Caki2 (cell line): Measurements from ENCODE around the gene LRRC52. TPM values are rescaled to one million over a fixed set of nuclear protein-coding genes. Genes with fewer than 3 reads are reported as not detected.
"Not testable (repeated sequence)": the region's sequence is repeated elsewhere in the genome, so short reads cannot be mapped to it uniquely, and the experiment has no call there.

Experiments
- DNase-seq: peaks from one replicate; pipeline ENCODE4 v3.0.0-alpha.2; 2015; ENCODE audit warnings: low read depth
- in situ Hi-C: cut with HindIII; loops from 2 replicates; pipeline ENCODE4 v1.10.0; 2016; ENCODE audit warnings: low sequenced_read_pairs, low pct_unique_long_range_greater_than_20kb, mixed read lengths
- total RNA-seq: library from RNA; depleted of rRNA; stranded (reverse); fragments of >200 nt; shearing (Covaris generic); gene quantifications from 2 replicates; pipeline ENCODE4 v1.2.3, GENCODE V29; 2014; ENCODE audit warnings: low replicate concordance

Gene LRRC52
- total RNA-seq, 1 experiment from 2014 or later = not detected

- no peak for DNase-seq
- in situ Hi-C loops = no loop called here
Observed at GRCh38 chr1:165574295-165574694, 30.5 kb downstream of the LRRC52 start.

DNA sequence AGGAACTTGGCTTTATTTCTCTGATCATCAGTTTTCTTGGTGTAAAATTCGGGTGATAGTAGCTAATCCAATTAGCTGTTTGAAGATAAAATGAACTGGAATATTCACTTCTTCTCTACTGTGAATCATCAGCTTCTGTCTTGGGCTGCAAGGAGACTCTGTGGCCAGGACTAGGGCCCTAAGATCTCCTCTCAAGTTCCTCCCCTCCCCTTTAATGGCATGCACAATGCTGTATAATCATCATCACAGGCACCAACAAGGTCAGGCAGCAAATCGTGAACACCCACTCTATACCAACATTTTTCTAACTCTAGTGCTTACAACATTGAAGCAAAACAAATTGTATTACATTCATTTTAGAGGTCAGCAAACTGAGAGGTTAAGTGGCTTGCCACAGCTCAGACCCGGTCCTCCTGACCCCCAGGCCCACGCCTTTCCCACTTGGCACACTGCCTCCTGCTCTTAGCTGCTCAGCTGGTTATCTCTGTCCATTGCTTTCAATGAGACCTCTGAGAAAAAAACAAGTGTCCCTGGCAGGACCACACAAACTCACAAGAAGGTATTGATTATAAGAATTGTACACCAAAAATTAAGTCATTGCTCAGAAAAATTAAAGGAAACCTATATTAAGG lies 31.8 kb downstream of the LRRC52 start:
- DNase-seq = no peak
- in situ Hi-C loops = loop anchor here (25.0 kb wide), 1 partner anchor 188 kb away; no protein-coding TSS in a partner anchor

DNA sequence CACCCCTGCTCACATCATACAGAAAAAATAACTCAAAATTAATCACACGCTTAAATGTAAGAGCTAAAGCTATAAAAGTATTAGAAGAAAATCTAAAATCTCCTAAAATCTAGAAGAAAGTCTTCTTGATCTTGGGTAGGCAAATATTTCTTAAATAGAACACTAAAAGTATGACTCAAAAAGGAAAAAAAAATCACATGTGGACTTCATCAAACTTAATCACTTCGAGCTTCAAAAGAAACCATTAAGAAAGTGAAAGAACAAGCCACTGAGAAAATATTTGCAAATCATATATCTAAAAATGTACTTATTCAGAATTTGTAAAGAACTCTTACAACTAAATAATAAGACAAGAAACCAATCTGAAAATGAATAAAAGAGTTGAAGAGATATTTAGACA lies 32.7 kb downstream of the LRRC52 start:
- in situ Hi-C loops = loop anchor here (25.0 kb wide), 1 partner anchor 189 kb away; no protein-coding TSS in a partner anchor
- DNase-seq = no peak

- in situ Hi-C loops = loop anchor here (25.0 kb wide), 1 partner anchor 190 kb away; no protein-coding TSS in a partner anchor
- DNase-seq = no peak
Observed at GRCh38 chr1:165577707-165578106, 33.9 kb downstream of the LRRC52 start.

DNA sequence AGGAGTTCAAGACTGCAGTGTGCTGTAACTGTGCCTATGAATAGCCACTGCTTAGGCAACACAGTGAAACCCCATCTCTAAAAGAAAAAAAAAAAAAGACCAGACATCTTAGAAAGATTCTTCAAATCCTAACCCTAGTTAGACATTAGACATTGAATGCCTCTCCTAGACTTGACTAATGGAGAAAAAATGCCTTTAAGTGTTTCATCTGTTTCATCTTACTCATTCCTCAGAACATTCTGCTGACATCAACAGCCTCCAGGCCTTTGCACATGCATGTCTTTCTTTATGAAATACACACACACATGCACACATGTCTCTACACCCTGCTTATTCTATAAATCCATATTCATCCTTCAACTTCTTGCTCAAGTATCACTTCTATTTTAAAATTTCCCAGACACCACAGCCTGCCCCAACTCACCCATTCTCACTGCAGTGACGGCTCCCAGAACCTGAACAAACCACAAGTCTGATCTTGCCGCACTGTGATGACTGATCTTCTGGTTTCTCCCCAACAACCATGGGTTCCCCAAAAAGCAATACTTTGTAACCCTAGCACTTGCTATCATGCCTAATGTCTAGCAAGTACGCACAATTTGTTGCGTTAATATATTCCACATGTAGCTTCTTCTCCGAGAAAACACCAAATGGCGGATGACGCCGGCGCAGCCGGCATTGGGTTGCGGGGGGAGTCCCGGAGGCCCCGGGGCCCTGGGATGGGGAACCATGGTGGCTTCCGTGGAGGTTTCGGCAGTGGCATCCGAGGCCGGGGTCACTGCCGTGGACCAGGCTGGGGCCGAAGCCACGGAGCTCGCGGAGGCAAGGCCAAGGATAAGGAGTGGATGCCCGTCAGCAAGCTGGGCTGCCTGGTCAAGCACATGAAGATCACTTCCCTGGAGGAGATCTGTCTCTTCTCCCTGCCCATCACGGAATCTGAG lies 37.4 kb downstream of the LRRC52 start:
- in situ Hi-C loops = loop anchor here (25.0 kb wide), 1 partner anchor 194 kb away; no protein-coding TSS in a partner anchor
- DNase-seq = peak; percentile 12

DNA sequence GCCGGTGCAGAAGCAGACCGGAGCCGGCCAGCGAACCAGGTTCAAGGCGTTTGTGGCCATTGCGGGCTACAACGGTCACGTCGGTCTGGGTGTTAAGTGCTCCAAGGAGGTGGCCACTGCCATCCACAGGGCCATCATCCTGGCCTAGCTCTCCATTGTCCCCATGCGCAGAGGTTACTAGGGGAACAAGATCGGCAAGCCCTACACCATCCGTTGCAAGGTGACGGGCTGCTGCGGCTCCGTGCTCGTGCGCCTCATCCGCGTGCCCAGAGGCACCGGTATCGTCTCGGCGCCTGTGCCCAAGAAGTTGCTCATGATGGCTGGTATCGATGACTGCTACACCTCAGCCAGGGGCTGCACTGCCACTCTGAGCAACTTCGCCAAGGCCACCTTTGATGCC lies 38.1 kb downstream of the LRRC52 start:
- in situ Hi-C loops = loop anchor here (25.0 kb wide), 1 partner anchor 195 kb away; no protein-coding TSS in a partner anchor

GRCh38 chr1:165586398-165586797 lies 42.6 kb downstream of the LRRC52 start:
- in situ Hi-C loops = loop anchor here (25.0 kb wide), 1 partner anchor 199 kb away; no protein-coding TSS in a partner anchor
- no peak for DNase-seq

More for the DNA sequence above, 38.1 kb downstream of the LRRC52 start:
- DNase-seq = no peak

DNA sequence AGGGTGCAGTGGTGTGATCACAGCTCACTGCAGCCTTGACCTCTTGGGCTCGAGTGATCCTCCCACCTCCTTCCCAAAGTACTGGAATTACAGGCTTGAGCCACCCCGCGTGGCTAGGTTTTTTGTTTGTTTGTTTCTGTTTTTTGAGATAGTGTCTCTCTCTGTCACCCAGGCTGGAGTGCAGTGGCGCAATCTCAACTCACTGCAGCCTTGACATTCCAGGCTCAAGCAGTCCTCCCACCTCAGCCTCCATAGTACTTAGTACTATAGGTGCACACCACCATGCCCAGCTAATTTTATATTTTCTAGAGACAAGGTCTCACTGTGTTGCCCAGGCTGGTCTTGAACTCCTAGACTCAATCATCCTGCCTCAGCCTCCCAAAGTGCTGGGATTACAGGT lies 47.6 kb downstream of the LRRC52 start:
- in situ Hi-C loops = loop anchor here (25.0 kb wide), 1 partner anchor 204 kb away; no protein-coding TSS in a partner anchor
- not testable (repeated sequence) for DNase-seq

DNA sequence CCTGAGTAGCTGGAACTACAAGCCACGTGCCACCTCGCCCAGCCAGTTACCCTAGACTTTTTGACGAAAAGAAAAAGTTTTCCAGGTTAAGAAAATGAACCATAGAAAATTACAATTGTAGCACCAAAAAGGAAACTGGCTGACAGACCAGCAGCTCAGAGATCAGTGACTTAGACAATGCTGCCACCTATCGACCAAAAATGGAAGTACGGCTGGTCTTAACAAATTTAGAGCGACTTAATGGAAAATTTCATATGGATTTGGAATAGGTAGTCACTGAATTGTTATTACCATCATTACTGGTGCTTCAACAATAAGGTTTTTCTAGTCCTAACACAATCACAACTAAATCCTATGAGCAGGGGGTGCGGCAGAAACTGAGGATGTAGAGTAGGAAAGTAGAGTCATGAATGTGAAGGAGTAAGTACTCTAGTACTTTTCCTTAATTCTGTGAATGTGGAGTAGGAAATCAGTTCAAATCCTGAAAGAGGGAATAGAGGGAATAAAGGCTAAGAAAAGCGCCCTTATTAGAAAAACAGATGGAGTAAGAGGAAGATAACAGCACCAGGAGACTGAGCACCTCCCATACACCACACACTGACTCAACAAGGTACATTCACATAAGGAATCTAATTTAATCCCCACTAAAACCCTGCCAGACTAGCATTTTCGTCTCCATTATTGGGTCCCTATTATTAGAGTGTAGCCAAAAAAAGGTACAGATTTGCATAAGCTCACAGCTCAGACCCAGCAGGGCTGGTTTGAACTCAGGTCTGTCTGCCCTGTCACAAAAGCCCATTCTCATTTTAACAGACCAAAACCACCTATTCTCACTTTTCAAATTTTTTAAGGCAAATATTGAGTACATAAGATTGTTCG lies 49.4 kb downstream of the LRRC52 start:
- in situ Hi-C loops = loop anchor here (25.0 kb wide), 1 partner anchor 206 kb away; no protein-coding TSS in a partner anchor
- DNase-seq = peak; percentile 46

DNA sequence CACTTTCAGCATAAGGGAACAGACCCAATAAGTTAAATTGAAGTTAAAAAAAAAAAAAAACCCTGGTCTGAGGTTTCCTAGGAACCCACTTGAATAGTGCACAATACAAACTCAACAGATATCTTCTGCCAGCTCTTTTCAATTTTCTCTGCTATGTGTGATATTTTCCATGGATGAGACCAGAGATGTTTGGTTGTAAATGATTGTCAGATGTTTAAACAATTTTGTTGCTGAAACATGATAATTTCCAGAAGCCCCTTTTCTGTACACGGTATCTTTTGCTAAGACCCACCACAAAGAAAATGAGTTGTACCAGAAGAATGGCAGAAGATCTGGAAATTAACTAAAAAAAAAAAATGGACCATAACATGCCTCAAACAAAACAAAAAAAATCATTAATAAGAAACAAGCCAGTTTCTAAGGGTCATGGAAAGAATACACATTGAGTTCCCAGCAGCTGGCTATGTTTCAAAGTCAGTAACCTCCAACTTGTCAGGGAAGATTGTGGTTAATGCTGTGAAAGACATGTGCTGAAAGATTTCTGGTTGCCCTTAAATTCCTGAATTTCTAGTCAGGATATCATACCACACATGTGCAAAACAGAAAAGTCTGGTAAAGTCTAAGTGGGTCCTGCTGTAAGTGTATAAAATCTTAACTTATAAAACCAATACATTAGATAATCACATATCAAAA lies 51.6 kb downstream of the LRRC52 start:
- no peak for DNase-seq
- in situ Hi-C loops = loop anchor here (25.0 kb wide), 1 partner anchor 208 kb away; no protein-coding TSS in a partner anchor

DNA sequence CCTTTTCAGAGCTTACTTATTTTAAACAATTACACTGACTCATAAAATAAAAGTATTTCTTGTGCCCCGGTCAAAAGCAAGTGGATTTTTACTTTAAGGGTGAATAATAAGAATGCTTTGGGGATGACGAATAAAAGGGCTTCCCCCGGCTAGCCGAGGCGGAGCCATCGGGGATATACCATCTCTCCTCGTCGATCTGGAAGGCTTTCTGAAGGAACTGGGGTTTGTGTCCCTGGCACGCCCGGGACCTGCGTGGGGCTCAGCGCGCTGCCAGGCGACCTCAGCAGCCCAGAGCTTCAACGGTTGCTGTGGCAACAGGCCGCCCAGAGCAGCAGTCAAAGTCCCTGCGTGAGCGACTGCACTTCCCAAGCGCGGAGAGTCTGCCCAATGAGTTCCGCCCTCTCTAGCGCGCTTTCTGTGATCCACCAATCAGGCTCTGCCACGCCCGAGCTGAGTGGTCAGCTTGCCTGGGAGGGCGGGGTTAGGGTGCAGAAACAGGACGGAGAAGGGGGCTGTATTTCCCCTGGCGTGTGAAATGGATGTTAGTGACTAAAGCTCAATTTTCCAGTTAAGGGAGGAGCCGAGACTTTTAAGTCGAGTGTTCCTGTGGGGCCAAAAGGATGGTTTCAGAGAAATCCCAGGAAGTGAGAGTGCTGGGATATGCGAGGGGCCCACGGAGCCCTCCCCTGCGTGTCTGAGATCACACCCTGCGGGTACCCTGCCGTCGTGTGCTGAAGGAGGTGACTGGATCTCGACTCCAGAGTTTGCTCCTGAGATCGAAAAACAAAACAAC lies 54.3 kb downstream of the LRRC52 start:
- in situ Hi-C loops = loop anchor here (25.0 kb wide), 1 partner anchor 211 kb away; no protein-coding TSS in a partner anchor
- DNase-seq = peak; percentile 96

DNA sequence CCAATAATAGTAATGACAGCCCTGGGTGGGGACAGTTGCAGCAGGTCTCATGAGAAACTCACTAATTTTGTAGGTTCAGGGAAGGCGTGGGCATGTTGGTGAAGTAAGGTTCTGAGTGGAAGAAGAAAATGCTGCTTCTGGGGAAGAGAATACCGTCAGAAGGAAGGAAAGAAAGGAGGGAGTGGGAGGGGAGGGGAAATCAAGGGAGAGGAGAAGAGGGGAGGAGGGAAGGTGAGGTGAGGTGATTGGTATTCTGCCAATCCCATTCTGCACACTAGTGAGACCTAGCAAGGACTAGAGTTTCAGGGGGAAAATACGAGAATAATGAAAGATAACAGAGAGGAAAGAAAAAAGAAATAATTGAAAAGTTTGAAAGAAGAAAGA lies 54.9 kb downstream of the LRRC52 start:
- DNase-seq = no peak
- in situ Hi-C loops = loop anchor here (25.0 kb wide), 1 partner anchor 211 kb away; no protein-coding TSS in a partner anchor

DNA sequence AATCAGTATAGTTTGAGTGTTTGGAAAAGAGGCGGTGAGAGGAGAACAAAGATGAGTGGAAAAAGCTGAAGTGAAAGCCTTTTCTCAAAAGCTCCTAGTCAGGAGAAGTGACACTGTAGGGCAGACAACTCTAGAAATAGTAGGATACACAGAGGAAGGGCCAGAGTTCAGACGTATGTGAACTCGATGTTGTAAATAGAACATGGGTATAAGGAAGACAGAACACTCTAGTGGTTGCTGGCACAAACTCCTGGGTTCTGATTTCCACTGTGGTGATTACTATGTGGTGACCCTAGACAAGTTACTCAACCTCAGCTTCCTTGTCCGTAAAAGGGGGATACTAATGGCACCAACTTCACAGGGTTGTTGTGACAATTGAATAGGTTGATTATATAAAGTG lies 57.0 kb downstream of the LRRC52 start:
- in situ Hi-C loops = no loop called here
- DNase-seq = no peak

- no peak for DNase-seq
- in situ Hi-C loops = no loop called here
Observed at GRCh38 chr1:165603810-165604209, 60.0 kb downstream of the LRRC52 start.

GRCh38 chr1:165605246-165605645 lies 61.4 kb downstream of the LRRC52 start:
- in situ Hi-C loops = no loop called here
- no peak for DNase-seq

DNA sequence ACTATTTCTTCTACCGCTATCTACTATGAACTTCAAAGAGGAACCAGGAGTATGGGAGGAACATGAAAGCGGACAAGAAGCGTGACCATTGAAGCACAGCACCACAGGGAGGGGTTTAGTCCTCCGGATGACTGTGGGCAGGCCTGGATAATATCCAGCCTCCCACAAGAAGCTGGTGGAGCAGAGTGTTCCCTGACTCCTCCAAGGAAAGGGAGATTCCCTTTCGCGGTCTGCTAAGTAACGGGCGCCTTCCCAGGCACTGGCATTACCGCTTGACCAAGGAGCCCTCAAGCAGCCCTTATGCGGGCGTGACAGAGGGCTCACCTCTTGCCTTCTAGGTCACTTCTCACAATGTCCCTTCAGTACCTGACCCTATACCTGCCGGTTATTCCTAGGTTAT lies 62.9 kb downstream of the LRRC52 start:
- peak; percentile 77 for DNase-seq
- in situ Hi-C loops = not testable (repeated sequence)

DNA sequence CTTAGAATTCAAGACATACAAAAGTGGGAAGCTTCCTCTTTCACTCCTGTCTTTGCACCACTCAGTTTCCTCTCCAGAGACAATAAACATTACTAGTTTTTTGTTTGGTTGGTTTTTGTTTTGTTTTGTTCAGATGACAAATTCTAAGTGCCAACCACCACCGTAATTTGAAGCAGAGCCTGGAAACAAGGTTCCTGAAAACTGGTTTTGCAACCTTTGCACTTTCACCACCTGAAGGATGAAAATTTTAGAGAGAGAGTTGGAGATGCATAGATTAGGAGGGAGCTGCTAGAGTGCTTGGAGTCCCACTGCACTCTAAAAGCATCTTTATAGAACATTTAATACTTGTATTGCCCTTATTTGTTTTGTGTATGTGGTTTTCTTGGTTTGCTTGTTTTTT lies 67.1 kb downstream of the LRRC52 start:
- in situ Hi-C loops = no loop called here
- DNase-seq = no peak
